GM23338 (cell line): ENCODE data around the gene GUCA1C.

ENCODE experiments used
- EZH2 ChIP-seq: fragments of 200-600 bp; sonication (generic); IDR thresholded peaks from one replicate; pipeline ENCODE4 v1.8.0; 2017; ENCODE audit warnings: antibody characterized with exemption, mild to moderate bottlenecking, low read depth; ENCODE audit not compliant: unreplicated experiment
- EZH2phosphoT487 ChIP-seq: fragments of 200-600 bp; sonication (generic); IDR thresholded peaks from one replicate; pipeline ENCODE4 v1.8.1; 2018; ENCODE audit warnings: antibody characterized with exemption; ENCODE audit not compliant: unreplicated experiment
- NANOG ChIP-seq: IDR thresholded peaks from 2 replicates; pipeline ENCODE4 v1.6.1; 2016; ENCODE audit warnings: antibody characterized with exemption, borderline replicate concordance
- POLR2AphosphoS5 ChIP-seq: IDR thresholded peaks from 2 replicates; pipeline ENCODE4 v1.6.1; 2016; ENCODE audit warnings: antibody characterized with exemption, low read depth
- TF ChIP-seq, protein P1 (sequence below), 2 experiments: fragments of 200-600 bp in 1 of 2; sonication (generic) in 1 of 2; conservative IDR thresholded peaks; 2 replicates each; pipeline versions ENCODE4 v1.5.1 to v1.6.1; 2016 to 2017; ENCODE audit warnings: antibody characterized with exemption in 2 of 2, low read depth in 2 of 2, mild to moderate bottlenecking in 2 of 2, moderate library complexity in 1 of 2
- TF ChIP-seq, protein P2 (sequence below): IDR thresholded peaks from one replicate; pipeline ENCODE4 v1.6.1; 2018; ENCODE audit warnings: antibody characterized with exemption; ENCODE audit not compliant: unreplicated experiment
- TF ChIP-seq, protein P3 (sequence below): fragments of 250-450 bp; sonication (Bioruptor Pico); IDR thresholded peaks from 2 replicates; pipeline ENCODE4 v1.5.0; 2020; ENCODE audit warnings: mild to moderate bottlenecking, moderate library complexity

DNA sequence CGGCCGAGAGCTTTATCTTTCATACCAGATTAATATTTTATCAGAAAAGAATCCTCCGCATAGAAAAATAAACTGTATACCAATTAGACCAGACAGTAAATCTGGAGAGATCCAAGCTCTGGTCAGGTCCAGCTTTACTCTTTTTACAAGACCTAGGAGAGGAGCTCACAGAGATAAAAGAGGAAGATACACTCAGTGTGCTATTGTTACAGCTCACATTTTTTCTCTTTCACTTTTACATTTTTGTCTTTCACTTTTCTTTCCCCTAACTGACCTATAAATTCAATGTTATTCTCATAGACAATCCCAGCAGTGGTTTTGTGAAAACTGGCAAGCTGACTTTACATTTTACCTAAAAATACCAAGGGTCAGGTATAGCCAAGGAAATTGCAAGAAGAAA, 55.8 kb downstream of the GUCA1C start:
- TF ChIP-seq, protein P1, sequence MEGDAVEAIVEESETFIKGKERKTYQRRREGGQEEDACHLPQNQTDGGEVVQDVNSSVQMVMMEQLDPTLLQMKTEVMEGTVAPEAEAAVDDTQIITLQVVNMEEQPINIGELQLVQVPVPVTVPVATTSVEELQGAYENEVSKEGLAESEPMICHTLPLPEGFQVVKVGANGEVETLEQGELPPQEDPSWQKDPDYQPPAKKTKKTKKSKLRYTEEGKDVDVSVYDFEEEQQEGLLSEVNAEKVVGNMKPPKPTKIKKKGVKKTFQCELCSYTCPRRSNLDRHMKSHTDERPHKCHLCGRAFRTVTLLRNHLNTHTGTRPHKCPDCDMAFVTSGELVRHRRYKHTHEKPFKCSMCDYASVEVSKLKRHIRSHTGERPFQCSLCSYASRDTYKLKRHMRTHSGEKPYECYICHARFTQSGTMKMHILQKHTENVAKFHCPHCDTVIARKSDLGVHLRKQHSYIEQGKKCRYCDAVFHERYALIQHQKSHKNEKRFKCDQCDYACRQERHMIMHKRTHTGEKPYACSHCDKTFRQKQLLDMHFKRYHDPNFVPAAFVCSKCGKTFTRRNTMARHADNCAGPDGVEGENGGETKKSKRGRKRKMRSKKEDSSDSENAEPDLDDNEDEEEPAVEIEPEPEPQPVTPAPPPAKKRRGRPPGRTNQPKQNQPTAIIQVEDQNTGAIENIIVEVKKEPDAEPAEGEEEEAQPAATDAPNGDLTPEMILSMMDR (conservative IDR thresholded peaks at IDR 0.05; ENCODE audit: low read depth in 2 of 2), result no peak
- TF ChIP-seq EZH2 (no peak), EZH2phosphoT487 (no peak), POLR2AphosphoS5 (no peak), NANOG (no peak)
- TF ChIP-seq, protein P2, sequence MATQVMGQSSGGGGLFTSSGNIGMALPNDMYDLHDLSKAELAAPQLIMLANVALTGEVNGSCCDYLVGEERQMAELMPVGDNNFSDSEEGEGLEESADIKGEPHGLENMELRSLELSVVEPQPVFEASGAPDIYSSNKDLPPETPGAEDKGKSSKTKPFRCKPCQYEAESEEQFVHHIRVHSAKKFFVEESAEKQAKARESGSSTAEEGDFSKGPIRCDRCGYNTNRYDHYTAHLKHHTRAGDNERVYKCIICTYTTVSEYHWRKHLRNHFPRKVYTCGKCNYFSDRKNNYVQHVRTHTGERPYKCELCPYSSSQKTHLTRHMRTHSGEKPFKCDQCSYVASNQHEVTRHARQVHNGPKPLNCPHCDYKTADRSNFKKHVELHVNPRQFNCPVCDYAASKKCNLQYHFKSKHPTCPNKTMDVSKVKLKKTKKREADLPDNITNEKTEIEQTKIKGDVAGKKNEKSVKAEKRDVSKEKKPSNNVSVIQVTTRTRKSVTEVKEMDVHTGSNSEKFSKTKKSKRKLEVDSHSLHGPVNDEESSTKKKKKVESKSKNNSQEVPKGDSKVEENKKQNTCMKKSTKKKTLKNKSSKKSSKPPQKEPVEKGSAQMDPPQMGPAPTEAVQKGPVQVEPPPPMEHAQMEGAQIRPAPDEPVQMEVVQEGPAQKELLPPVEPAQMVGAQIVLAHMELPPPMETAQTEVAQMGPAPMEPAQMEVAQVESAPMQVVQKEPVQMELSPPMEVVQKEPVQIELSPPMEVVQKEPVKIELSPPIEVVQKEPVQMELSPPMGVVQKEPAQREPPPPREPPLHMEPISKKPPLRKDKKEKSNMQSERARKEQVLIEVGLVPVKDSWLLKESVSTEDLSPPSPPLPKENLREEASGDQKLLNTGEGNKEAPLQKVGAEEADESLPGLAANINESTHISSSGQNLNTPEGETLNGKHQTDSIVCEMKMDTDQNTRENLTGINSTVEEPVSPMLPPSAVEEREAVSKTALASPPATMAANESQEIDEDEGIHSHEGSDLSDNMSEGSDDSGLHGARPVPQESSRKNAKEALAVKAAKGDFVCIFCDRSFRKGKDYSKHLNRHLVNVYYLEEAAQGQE, result no peak
- TF ChIP-seq, protein P3, sequence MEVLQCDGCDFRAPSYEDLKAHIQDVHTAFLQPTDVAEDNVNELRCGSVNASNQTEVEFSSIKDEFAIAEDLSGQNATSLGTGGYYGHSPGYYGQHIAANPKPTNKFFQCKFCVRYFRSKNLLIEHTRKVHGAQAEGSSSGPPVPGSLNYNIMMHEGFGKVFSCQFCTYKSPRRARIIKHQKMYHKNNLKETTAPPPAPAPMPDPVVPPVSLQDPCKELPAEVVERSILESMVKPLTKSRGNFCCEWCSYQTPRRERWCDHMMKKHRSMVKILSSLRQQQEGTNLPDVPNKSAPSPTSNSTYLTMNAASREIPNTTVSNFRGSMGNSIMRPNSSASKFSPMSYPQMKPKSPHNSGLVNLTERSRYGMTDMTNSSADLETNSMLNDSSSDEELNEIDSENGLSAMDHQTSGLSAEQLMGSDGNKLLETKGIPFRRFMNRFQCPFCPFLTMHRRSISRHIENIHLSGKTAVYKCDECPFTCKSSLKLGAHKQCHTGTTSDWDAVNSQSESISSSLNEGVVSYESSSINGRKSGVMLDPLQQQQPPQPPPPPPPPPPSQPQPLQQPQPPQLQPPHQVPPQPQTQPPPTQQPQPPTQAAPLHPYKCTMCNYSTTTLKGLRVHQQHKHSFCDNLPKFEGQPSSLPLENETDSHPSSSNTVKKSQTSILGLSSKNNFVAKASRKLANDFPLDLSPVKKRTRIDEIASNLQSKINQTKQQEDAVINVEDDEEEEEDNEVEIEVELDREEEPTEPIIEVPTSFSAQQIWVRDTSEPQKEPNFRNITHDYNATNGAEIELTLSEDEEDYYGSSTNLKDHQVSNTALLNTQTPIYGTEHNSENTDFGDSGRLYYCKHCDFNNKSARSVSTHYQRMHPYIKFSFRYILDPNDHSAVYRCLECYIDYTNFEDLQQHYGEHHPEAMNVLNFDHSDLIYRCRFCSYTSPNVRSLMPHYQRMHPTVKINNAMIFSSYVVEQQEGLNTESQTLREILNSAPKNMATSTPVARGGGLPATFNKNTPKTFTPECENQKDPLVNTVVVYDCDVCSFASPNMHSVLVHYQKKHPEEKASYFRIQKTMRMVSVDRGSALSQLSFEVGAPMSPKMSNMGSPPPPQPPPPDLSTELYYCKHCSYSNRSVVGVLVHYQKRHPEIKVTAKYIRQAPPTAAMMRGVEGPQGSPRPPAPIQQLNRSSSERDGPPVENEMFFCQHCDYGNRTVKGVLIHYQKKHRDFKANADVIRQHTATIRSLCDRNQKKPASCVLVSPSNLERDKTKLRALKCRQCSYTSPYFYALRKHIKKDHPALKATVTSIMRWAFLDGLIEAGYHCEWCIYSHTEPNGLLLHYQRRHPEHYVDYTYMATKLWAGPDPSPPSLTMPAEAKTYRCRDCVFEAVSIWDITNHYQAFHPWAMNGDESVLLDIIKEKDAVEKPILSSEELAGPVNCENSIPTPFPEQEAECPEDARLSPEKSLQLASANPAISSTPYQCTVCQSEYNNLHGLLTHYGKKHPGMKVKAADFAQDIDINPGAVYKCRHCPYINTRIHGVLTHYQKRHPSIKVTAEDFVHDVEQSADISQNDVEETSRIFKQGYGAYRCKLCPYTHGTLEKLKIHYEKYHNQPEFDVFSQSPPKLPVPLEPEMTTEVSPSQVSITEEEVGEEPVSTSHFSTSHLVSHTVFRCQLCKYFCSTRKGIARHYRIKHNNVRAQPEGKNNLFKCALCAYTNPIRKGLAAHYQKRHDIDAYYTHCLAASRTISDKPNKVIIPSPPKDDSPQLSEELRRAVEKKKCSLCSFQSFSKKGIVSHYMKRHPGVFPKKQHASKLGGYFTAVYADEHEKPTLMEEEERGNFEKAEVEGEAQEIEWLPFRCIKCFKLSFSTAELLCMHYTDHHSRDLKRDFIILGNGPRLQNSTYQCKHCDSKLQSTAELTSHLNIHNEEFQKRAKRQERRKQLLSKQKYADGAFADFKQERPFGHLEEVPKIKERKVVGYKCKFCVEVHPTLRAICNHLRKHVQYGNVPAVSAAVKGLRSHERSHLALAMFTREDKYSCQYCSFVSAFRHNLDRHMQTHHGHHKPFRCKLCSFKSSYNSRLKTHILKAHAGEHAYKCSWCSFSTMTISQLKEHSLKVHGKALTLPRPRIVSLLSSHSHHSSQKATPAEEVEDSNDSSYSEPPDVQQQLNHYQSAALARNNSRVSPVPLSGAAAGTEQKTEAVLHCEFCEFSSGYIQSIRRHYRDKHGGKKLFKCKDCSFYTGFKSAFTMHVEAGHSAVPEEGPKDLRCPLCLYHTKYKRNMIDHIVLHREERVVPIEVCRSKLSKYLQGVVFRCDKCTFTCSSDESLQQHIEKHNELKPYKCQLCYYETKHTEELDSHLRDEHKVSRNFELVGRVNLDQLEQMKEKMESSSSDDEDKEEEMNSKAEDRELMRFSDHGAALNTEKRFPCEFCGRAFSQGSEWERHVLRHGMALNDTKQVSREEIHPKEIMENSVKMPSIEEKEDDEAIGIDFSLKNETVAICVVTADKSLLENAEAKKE (CRISPR knock-in tag), result no peak
